NCI-H345 treated with DMSO at 0.1 percent for 48 hours (cell line): ENCODE measurements around the gene CEBPE.

Experiments
- DNase-seq: peaks from one replicate; lab custom pipeline; 2025; ENCODE audit not compliant: unreplicated experiment; lab: John Stamatoyannopoulos, UW

CEBPE gene

DNA sequence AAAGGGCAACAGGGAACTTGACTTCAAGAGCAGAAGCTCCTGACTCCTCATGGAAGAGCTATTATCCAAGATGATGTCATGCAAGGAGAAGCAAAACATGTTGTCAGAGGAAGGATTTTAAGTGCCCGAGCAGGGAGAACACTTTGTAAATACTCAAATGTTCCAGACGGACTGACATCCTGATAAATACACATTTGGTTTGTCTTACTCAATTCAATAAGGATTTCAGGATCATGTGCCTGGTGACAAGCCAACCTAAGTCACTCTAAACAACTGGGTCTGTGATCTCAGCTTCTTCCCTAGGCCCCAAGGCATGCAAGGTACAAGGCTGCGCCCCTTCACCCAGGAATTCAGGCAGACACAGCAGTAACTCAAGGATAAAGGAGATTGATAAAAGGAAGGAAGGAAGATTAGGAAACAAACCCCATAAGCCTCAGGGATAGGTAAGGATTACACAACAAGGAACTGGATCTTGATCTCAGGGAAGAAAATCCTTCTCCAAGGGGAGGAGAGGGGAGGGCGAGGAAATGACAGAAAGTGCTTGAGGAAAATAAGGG, 26.8 kb upstream of the CEBPE start:
- no peak for DNase-seq

- no peak for DNase-seq
Measured at GRCh38 chr14:23143911-23144310, 24.9 kb upstream of the CEBPE start.

DNA sequence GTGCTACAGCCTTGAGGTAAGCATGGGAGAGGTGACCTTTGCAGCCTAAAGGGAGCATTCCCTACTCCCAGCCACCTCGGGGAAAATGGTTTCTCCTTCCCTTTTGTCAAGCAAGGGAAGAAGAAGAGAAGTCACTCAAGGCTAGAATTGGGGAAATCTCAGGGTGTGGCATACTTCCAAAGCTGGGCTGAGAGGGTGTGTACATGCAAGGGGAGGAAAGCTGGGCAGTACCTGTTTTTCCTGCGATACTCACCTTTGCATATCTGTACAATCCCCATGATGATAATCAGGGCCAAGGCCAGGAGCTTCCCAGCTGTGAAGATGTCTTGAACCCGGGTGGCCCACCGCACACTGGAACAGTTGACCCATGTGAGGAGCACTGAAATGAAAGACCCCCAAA, 23.8 kb upstream of the CEBPE start:
- no peak for DNase-seq

DNA sequence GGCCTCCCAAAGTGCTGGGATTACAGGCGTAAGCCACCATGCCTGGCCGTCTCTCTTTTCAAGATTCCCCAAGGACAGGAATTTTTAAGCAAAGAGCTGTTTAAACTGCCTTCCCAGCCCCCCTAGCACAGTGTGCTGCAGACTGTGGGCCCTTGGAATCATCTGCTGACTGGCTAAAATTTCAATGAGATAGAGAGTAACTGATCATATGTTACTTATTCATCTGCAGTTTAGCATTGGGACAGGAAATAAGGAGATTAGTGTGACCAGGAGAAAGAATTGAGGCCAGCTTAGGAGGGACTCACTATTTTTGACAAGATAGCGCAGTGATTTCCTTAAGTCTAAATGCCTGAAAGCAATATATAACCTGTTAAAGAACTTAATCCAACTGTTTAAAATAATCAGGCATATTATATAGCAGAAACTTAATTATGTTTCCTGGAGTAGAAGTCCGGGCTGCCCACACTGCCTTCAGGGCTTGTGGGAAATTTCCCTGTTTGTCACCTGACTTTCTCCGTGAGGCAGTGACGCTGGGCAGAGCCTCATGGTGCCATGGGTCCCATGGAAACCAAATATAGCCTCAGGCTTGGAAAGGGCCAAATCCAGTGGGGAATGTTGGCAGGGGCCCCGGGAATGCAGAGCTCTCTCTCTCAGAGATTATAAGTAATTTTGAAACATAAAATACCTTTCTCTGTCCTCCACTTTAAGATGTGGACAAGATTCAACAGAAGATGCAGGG, 22.8 kb upstream of the CEBPE start:
- no peak for DNase-seq

DNA sequence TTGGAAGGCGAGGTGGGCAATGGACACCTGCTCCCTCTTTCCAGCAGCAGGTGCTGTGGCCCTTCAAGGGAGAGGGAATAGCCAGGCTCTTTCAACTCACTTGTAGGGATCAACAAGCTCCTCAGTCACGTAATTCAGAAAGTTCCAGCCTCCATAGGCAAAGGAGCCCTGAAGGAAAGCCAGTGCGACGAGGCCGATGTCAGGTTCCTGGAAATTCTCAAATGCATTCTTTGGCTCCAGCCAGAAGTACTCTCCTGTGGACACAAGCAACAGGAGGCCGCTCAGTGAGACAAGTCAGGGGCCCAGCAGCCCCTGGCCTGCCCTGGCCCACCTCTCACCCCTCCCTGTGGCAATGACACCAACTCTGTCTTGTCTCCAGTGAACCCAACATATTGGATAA, 21.3 kb upstream of the CEBPE start:
- no peak for DNase-seq

DNA sequence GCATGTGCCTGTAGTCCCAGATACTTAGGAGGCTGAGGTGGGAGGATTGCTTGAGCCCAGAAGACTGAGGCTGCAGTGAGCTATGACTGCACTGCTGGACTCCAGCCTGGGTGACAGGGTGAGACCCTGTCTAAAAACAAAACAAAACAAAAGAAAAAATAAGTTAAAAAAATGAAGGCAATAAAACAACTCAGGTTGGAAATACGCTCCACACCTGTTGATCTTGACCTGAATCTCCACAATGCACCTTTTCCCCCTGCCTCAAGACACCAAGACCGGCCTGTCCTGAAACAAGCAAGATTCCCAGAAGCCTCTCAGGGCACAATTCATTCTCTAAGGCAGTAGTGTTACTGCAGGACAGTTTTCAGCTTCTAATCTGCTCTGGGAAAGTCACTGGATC, 20.8 kb upstream of the CEBPE start:
- no peak for DNase-seq

- no peak for DNase-seq
Measured at GRCh38 chr14:23137813-23138535, 18.9 kb upstream of the CEBPE start.

DNA sequence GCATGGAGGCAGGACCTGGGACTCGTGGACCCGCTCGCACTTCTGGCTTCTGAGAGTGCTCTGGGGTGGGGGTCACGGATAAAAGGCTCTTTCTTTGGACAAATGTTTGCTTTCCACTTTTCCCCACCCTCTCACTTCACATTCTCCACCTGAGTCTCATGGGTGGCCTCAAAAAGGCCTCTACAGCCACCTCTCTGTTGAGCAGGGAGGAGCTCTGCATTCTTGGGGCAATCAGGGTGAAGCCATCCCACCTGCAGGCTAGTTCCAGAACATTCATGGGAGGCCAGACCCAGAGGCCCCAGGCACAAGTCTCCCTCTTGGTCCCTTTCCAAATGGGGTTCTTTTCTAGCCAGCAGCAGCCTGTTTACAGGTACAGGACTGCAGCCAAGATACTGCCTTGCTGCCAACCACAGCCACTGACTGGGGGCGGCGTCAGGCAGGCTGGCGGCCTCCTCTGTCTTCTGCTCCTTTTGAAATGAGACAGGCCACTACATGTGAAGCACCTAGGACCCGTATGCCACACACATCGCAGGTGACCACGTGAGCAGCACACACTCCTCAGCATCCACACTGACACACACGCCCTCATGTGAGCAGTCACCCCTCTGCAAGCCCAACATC, 18.2 kb upstream of the CEBPE start:
- no peak for DNase-seq

DNA sequence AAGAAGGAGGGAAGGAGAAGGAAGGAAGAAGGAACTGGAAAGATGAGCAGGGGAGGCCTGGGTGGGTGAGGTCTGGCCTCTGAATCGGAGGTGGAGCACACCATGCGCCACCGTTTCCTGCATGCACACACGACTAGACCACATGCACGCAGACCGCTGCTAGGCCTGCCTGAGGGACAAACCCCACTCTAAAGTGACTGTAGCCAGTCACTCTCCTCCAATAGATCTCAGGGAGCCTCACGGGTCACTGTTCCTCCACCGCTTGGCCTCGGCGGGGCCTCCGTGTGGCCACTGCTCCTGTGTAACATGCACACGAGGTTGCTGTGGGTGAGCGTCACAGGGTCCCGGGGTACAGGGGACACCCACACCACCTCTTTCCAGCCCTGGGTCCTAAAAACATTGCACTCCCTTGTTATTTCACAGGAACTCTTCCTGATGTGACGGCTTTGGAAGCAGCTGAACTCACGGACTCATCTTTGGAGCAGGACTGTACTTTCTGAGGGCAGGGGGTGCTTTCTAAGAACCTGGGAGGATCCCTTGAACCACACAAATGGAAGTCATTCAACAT, 17.6 kb upstream of the CEBPE start:
- DNase-seq, result no peak

- no peak for DNase-seq
Measured at GRCh38 chr14:23132970-23133369, 13.9 kb upstream of the CEBPE start.

- DNase-seq, result no peak
Measured at GRCh38 chr14:23131482-23131881, 12.4 kb upstream of the CEBPE start.

DNA sequence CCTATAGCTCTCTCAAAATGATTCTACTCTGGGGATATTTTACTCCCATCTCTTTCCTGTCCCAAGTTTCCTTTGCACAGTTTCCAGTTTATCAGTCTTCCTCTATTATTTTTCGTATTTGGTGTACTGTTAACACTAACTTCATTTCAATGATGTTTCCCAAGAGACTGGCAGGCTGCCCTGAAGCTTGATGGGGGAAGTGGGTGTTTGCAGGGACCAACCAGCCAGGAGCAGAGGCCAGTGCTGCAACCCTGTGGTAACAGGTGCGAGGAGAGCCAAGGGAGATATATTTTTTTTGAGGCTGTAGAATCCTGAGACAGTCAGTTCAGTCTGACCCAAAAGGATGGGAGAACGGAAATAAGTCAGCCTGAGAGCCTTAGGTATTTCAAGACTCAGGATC, 11.8 kb upstream of the CEBPE start:
- no peak for DNase-seq

GRCh38 chr14:23129759-23130316, 10.8 kb upstream of the CEBPE start:
- no peak for DNase-seq

DNA sequence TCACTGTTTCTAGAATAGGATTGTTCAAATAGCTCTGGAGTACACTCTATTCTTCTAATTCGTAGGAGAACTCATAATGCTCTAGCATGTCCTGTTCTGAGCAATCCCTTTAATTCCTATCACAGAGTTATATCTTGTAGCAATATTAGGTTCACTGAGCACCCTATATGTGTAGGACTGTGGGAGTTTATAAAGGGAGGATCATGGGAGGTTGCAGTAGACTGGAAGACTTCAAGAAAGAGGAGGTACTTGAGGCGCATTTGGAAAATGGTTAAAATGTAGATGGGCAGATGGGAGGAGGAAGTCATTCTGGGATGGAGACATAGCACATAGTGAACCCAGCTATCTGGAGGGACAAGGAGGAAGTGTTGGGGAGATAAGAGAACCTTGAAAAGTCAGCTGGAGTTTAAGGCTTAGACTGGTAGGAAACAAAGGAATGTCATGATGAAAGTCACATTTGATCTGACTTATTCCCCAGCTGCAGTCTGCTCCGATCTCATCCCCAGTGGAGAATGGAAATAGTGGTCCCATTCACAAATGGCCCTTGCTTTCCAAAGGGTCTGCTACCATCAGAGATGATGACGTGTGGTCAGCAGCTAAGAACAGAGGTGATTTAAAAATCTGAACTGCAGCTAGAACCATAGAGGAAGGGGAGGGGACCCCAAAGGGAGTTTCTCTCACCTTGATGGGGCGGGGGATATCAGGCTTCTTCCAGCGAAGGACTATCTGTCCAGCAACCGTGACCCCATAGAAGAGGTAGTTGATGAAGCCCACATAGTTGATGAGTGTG, 10.1 kb upstream of the CEBPE start:
- DNase-seq, result no peak

- no peak for DNase-seq
Measured at GRCh38 chr14:23127861-23128260, 8.8 kb upstream of the CEBPE start.

DNA sequence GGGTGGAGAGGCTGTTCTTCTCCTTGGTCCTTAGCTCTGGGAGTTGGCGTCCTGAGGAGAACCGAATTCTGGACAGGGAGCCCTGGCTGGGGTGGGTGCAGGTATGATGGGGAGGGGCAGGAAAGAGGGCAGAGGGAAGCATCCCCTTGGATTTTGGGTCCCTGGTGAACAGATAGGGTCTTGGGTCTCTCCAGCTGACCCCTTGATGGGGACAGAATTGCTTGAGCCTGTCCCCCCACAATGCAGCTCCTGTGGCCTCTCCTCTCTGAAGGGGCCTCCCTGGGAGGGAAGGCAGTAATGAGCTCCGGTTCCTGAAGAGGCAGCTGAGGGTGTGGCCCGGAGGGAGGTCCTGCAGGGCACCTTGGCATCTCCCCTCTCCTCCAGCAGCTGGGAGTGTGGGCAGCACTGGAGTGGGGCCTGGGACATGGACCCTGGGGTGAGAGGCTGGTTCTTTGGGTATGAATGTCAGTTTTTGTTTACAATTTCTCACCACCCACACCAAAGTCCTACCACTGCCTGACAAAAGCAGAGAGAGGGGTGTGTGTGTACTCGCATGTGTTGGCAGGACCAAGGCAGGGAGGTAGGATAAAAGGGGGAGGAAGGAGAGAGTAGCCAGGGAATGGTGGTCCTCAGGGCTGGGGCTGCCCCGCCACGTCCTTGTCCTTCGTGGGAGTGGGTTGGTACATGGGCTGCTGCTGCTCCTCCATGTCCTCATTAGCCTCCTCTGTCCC, 7.7 kb upstream of the CEBPE start:
- no peak for DNase-seq

- no peak for DNase-seq
Measured at GRCh38 chr14:23125933-23126524, 7.0 kb upstream of the CEBPE start.

DNA sequence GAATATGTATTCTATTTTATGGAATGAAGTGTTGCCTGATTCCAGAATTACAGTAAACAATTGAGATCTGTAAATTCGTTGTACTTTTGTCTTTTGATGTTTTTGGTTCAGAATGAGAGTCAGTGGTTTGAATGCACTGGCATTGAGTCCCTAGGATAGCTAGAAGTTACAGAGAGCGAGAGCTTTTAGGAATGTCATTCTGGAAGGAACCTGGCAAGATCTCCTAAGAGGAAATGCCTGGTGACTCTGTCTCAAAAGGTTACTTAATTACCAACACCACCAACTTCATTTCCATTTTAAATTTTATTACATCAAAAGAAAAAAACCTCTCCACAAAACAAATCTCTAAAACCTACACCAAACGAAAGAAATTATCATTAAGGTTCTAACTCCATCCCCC, 6.0 kb upstream of the CEBPE start:
- no peak for DNase-seq

GRCh38 chr14:23124337-23124954, 5.4 kb upstream of the CEBPE start:
- DNase-seq, result no peak
